Hepatocyte (in vitro differentiated cells): ENCODE measurements around the gene BROX.

Experiments
- CTCF ChIP-seq: fragments of 200-600 bp; sonication (generic); IDR thresholded peaks from 2 replicates; pipeline ENCODE4 v1.5.1; 2016; ENCODE audit warnings: antibody characterized with exemption, mild to moderate bottlenecking; ENCODE audit not compliant: poor library complexity
- EZH2 ChIP-seq: fragments of 200-600 bp; sonication (generic); IDR thresholded peaks from 2 replicates; pipeline ENCODE4 v1.6.1; 2016; ENCODE audit warnings: antibody characterized with exemption, mild to moderate bottlenecking, borderline replicate concordance
- EZH2phosphoT487 ChIP-seq: fragments of 200-600 bp; sonication (generic); IDR thresholded peaks from one replicate; pipeline ENCODE4 v1.6.1; 2018; ENCODE audit warnings: antibody characterized with exemption, mild to moderate bottlenecking, low read depth, moderate library complexity; ENCODE audit not compliant: unreplicated experiment, severe bottlenecking

GRCh38 chr1:222761083-222761482, 48.7 kb downstream of the BROX start:
- no peak for TF ChIP-seq CTCF
- no peak for TF ChIP-seq EZH2phosphoT487
- no peak for TF ChIP-seq EZH2
